ENCODE data around the gene FREM1.

GRCh38 chr9:14730461-14730898 lies 179.7 kb downstream of the FREM1 start:
- TF ChIP-seq, protein P1, sequence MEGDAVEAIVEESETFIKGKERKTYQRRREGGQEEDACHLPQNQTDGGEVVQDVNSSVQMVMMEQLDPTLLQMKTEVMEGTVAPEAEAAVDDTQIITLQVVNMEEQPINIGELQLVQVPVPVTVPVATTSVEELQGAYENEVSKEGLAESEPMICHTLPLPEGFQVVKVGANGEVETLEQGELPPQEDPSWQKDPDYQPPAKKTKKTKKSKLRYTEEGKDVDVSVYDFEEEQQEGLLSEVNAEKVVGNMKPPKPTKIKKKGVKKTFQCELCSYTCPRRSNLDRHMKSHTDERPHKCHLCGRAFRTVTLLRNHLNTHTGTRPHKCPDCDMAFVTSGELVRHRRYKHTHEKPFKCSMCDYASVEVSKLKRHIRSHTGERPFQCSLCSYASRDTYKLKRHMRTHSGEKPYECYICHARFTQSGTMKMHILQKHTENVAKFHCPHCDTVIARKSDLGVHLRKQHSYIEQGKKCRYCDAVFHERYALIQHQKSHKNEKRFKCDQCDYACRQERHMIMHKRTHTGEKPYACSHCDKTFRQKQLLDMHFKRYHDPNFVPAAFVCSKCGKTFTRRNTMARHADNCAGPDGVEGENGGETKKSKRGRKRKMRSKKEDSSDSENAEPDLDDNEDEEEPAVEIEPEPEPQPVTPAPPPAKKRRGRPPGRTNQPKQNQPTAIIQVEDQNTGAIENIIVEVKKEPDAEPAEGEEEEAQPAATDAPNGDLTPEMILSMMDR (IDR thresholded peaks at IDR 0.05), result no peak
- TF ChIP-seq EZH2 (IDR thresholded peaks at IDR 0.05; ENCODE audit: borderline replicate concordance, insufficient read depth, low read depth, low read length, poor library complexity, severe bottlenecking), result no peak
